Endometrial microvascular endothelial cells (primary cell): ENCODE data around the gene SUZ12. TPM values are rescaled to one million over a fixed set of nuclear protein-coding genes. Genes with fewer than 3 reads are reported as not detected.
"Not testable (repeated sequence)": the region's sequence is repeated elsewhere in the genome, so short reads cannot be mapped to it uniquely, and the experiment has no call there.

Experiments used
- in situ Hi-C: cut with HindIII; loops from 2 replicates; pipeline ENCODE4 v1.10.0; 2017; ENCODE audit warnings: low sequenced_read_pairs, low pct_unique_long_range_greater_than_20kb; ENCODE audit errors: inconsistent ontology term
- total RNA-seq: library from RNA; depleted of rRNA; stranded (reverse); fragments of >200 nt; gene quantifications from one replicate; pipeline ENCODE4 v1.2.3, GENCODE V29; 2015; ENCODE audit errors: inconsistent ontology term

Gene SUZ12
- total RNA-seq, 1 donor from 2014 or later, result 24.0 TPM

DNA sequence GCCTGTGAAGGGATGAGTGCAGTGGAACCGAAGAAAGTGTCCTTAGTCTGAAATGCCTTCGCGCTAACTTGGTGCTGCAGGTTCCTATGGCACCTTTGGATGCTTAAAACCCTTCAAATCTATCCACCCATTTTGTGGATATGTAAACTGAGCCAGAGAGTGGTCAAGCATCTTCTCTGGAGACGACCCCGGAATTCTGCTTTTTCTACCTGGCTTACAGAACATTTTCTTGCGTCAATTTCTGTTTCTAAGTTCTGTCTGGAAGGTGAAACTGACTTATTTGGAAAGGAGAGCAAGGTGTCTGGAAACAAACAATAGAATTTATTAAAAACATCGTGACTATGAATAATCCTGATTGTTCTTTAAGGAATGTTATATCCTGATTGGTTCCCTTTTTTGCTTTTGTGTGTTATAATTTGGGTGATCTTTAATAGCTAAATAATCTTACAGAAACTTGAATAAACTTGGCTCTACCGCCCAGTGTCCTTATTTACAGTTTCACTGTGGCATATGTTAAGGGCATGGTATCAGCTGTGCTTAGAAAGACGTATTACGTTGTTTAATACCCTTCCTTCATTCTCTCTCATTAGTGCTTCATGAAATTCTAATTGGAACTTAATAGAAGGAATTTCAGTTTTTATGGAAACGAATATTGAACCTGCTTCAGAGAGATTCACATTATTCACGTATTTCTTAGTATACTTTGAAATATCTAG is 1.3 kb downstream of the SUZ12 start:
- in situ Hi-C loops, result not testable (repeated sequence)

DNA sequence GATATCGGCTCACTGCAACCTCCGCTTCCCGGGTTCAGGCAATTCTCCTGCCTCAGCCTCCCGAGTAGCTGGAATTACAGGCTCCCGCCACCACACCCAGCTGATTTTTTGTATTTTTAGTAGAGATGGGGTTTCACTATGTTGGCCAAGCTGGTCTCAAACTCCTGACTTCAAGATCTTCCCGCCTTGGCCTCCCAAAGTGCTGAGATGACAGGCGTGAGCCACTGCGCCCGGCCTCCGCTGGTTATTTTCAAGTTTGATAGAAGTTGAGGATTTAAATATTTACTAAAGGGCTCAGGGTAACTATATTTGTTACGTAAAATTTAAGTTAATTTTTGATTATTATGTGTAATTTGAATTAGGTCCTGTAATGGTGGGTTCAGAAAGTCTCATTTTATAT is 5.1 kb downstream of the SUZ12 start:
- in situ Hi-C loops, result not testable (repeated sequence)

DNA sequence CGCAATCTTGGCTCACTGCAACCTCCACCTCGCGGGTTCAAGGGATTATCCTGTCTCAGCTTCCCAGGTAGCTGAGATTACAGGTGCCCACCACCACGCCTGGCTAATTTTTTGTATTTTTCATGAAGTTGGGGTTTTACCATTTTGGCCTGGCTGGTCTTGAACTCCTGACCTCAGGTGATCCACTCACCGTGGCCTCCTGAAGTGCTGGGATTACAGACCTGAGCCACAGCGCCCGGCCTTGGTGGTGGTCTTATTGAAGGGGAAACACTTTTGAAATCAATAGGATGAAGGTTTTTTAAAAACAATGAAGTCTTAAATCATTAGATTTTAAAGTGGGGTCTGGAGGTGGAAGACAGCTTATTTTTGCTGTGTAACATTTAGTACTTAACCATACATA is 5.6 kb downstream of the SUZ12 start:
- in situ Hi-C loops, result not testable (repeated sequence)

DNA sequence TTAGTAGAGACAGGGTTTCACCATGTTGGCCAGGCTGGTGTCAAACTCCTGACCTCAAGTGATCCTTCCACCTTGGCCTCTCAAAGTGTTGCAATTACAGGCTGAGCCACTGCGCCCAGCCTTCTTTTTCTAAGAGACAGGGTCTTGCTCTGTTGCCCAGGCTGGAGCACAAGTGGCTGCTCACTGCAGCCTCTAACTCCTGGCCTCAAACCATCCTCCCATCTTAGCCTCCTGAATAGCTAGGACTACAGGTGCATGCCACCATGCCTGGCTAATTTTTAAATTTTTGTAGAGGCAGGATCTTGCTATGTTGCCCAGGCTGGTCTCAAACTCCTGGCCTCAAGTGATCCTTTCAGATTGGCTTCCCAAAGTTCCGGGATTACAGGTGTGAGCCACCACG is 15.1 kb downstream of the SUZ12 start:
- in situ Hi-C loops, result not testable (repeated sequence)

DNA sequence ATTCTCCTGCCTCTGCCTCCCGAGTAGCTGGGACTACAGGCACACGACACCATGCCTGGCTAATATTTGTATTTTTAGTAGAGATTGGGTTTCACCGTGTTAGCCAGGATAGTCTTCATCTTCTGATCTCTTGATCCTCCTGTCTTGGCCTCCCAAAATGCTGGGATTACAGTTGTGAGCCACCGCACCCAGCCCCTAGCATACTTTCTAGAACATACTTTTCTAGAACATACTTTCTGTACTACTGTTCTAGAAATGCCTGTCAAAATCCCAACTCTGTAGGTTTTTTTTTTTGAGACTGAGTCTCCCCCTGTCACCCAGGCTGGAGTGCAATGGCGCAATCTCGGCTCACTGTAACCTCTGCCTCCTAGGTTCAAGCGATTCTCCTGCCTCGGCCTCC is 27.3 kb downstream of the SUZ12 start:
- in situ Hi-C loops, result not testable (repeated sequence)

DNA sequence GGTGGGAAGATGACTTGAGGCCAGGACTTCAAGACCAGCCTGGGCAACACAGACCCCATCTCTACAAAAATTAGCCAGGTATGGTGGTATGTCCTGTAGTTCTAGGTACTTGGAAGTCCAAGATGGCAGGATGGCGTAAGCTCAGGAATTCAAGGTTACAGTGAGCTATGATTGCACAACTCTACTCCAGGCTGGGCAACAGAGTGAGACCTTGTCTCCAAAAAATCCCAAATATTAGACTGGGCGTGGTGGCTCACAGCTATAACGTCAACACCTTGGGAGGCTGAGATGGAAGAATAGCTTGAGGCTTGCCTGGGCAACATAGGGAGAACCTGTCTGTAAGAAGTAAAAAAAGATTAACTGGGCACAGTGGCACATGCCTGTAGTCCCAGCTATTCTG is 30.8 kb downstream of the SUZ12 start:
- in situ Hi-C loops, result no loop called here

DNA sequence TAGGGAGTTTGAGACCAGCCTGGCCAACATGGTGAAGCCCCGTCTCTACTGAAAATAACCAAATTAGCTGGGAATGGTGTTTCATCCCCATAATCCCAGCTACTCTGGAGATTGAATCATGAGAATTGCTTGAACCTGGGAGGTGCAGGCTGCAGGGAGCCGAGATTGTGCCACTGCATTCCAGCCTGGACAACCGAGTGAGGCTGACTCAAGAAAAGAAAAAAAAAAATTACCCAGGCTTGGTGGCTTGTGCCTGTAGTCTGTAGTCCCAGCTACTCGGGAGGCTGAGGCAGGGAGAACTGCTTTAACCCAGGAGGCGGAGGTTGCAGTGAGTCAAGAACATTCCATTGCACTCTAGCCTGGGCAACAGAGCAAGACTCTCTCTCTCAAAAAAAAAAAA is 33.6 kb downstream of the SUZ12 start:
- in situ Hi-C loops, result not testable (repeated sequence)

DNA sequence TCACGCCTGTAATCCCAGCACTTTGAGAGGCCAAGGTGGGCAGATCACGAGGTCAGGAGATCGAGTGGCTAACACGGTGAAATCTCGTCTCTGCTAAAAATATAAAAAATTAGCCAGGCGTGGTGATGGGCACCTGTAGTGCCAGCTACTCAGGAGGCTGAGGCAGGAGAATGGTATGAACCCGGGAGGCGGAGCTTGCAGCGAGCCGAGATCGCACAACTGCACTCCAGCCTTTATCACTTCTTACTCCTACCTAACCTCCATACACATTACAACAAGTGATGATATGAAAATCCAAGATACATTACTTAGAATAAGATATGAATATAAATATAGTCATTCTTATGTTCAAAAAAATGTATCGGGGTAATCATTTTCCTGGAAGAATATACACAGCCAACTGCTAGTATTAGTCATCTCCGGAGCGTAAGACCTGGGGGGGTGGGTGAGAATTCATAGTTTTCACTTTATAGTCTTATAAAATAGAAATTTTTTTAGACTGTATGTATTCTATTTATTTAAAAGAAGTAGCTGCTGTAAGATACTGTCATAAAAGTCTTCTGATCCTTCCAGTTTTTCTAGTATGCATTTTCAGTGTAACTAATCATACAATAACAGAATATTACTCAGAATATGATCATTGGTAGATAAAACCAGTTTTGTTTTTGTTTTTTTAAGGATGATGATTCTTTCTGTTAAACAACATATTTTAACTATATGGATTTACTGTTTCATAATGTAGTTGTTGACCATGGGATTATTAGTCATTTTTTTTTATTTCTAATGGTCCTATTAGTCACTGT is 37.7 kb downstream of the SUZ12 start:
- in situ Hi-C loops, result not testable (repeated sequence)

DNA sequence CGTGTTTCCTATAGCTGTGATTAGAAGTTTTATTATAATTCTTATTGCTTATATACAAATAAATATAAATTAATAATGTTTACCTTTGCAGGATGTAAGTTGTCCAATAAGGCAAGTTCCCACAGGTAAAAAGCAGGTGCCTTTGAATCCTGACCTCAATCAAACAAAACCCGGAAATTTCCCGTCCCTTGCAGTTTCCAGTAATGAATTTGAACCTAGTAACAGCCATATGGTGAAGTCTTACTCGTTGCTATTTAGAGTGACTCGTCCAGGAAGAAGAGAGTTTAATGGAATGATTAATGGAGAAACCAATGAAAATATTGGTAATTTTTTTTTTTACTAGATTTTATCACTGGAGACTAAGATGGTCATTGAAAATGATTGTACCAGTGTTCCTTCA is 38.6 kb downstream of the SUZ12 start:
- in situ Hi-C loops, result not testable (repeated sequence)

DNA sequence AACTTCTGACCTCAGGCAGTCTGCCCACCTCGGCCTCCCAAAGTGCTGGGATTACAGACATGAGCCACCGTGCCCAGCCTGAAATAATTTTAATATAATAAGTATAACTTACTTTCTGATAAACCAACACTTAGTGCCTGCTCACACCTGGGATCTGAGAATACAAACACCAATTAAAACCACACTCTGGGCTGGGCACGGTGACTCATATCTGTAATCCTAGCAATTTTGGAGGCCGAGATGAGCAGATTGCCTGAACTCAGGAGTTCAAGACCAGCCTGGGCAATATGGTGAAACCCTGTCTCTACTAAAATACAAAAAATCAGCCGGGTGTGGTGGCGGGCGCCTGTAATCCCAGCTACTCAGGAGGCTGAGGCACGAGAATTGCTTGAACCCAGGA is 55.0 kb downstream of the SUZ12 start:
- in situ Hi-C loops, result not testable (repeated sequence)

DNA sequence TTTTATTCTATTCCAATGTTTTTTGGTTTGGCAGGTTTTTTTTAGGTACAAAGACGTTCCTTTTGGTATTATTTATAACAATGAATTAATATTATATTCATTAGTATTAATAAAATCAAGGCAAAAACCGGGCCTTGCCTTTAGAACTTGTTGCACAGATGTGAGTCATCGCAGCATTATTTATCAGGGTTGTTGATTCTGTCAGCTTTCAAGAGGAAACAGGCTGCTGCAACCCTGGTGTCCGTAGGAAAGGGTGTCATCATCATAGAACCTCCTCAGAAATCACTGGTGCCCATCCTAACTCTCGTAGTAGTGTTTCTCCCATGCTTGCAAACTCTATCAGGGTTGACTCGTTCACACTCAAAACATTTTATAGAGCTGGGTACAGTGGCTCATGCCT is 60.2 kb downstream of the SUZ12 start:
- in situ Hi-C loops, result no loop called here

DNA sequence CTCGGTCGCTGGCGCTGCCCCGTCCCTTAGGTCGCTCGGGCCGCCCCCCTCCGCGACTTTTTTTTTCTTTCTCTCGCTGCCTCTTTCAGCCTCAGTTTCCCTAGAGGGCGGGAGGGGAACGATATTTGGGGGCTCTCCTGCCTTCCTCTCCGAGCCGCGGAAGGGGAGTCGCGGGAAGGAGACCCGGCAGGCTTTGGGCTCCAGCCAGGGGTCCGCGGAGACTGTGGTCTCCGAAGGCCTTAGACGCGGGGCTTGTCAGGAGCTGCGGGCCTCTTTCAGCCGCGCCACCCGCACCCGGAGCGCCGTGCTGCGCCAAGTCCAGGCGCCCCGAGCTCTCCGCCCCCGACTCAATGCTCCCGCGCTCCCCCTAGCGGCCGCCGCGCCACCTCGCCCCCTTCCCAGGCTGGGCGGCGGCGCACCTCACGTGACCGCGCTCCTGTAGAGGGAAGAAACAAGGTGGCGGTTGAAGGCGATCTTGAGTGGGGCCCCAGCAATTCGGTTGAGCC is 70.2 kb downstream of the SUZ12 start, which contains the start of gene LRRC37B:
TSS of gene LRRC37B (plus strand) at position 427 of the 506 bp plus-strand sequence. CDS start 14,010 bp downstream, outside the sequence.
- in situ Hi-C loops, result no loop called here

DNA sequence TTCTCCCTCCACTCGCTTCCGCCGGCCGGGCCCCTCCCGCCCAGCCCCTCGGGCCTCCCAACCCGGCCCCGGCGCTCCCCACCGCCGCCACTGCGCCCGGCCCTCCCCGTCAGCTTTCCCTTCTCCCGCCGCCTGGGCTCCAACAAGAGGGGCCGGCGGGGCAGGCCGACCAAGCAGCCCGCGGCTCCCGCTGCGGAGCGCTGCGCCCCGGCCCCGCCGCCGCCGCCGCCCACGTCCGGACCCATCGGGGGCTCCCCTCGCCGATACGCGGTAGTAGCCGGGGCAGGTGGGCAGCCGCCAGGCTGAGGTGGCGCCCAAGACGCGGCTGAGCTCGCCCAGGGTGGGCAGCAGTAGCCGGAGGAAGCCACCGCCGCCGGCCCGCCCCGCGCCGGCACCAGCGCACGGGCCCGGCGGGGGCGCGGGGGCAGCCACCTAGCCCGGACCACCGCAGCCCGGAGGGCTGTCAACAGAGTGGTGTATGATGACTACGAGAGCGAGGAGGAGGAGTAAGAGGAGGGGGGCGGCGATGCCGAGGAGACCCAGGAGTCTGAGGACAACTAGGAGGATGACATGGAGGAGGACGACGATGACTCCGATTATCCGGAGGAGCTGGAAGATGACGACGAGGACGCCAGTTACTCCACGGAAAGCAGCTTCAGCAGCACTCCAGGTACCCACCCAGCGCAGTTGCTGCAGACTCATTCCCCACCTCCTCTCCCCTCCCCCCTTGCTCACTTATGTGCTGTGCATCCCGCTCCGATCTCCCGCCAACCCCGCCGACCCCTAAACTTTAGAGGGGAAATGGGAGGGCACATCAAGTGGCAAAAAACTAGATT is 70.9 kb downstream of the SUZ12 start:
- in situ Hi-C loops, result no loop called here

DNA sequence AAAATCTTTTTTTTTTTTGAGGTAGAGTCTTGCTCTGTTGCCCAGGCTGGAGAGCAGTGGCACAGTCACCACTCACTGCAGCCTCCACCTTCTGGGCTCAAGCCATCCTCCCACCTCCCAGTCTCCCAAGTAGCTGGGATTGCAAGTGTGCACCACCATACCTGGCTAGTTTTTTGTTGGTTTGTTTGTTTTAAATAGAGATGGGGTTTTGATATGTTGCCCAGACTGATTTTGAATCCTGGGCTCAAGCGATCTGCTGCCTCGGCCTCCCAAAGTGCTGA is 72.4 kb downstream of the SUZ12 start:
- in situ Hi-C loops, result no loop called here

DNA sequence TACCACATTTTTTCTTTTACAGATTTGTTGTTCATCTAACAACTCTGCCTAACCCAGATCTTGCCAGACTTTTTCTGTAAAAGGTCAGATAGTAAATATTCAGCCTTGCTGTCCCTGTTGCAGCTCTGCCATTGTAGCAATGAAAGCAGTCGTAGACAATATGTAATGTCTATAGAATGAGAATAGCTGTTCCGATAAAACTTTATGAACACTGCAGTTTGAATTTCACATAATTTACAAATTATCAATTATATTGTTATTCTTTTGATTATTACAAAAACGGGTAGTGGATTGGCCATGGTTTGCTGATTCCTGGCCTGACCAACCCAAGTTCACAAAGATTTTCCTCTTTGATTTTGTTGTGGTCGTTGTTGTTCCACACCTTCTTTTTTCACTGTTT is 73.3 kb downstream of the SUZ12 start:
- in situ Hi-C loops, result no loop called here

DNA sequence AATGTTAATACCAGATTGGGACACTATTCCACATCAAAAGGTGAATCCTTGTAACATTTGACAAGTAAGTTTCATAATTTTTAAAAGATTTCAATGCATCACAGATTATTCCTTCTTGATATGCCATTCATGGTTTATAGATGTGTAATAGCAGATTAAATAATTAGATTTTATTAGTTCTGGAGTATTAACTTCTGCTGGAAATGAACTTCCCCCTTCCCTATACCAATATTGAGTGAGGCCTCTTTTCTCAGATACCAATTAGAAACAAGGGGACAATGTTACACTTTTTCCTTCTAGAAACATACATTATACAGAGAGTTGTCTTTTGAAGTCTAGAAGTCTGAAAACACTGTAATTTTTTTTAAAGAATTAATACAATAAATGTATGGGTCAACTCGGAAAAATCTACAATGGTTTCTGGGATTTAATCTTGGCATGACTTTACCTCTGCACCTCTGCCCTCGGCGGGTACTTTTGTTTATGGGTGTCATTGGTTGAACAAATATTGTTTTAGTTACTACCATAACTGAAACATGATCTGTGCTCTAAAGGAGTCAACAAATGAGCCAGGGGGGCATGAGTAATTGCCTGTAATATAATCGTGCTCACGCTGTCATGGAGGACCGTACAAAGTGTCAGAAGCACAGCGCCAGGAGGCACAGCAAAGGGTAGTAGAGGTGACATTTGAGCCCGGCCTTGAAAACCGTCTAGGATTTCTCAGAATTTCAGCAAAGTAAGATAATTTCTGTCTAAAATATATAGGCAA is 78.6 kb downstream of the SUZ12 start:
- in situ Hi-C loops, result no loop called here

DNA sequence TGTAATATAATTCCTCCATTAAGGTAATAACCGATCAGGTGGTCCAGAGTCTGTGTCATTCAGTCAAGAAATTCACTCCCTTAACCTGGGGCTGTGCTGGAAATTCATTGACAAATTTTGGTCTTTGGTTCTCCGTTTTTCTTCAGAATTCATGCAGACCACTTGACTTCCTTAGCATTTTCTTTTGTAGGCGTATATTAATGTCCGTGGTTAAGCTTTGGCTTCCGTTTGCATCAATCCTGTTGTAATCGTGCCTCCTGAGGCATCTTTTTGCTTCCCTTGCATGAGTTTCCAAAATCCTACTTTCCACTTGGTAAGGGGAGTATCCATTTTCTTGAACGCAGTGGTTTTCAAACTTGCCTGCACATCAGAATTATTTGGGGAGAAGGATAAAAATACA is 79.4 kb downstream of the SUZ12 start:
- in situ Hi-C loops, result no loop called here

DNA sequence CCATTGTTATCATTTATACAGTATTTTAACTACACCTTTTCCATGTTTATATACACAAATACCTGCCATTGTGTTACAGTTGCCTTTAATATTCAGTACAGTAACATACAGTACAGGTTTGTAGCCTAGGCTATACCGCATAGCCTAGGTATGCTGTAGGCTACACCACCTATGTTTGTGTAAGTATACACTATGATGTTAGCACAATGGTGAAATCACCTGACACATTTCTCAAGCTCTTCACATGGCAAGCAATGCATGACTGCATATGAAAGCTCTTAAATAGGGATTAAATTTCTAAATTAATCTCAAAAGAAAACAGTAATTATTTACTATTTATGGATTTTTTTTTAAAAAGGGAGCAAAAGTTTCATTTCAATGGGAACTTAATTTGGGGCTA is 82.4 kb downstream of the SUZ12 start:
- in situ Hi-C loops, result no loop called here
